SK-N-SH (cell line): Measurements from ENCODE around the gene XAB2. TPM values are rescaled to one million over a fixed set of nuclear protein-coding genes. Genes with fewer than 3 reads are reported as not detected.

Source experiments
- CTCF ChIA-PET: fragments of 300-600, 350-600 bp; formaldehyde crosslinking; extraction: SDS; loops from one replicate; lab custom pipeline; 2021; lab: Yijun Ruan, JAX
- POLR2A ChIA-PET: fragments of 350-600 bp; sonication (Branson Sonifier 250); formaldehyde crosslinking; extraction: SDS; loops from one replicate; lab custom pipeline; 2020; ENCODE audit warnings: antibody characterized with exemption, inconsistent platforms; lab: Yijun Ruan, JAX
- DNase-seq: peaks from one replicate; pipeline ENCODE4 v3.0.0; 2012
- H2AFZ ChIP-seq: fragments of 200-600 bp; sonication (generic); 2 replicates; pipeline ENCODE4 v1.8.1; 2016; ENCODE audit warnings: antibody characterized with exemption, mild to moderate bottlenecking, low read depth
- H3F3A ChIP-seq: fragments of 200-600 bp; sonication (generic); replicated peaks from 2 replicates; pipeline ENCODE3; 2016; ENCODE audit warnings: antibody characterized with exemption, mild to moderate bottlenecking; ENCODE audit not compliant: insufficient read depth
- H3K27ac ChIP-seq, 2 experiments: fragments of 200-500 bp in 1 of 2; fragments of 200-600 bp in 1 of 2; sonication (Bioruptor generic) in 1 of 2; sonication (generic), shearing (Covaris generic) in 1 of 2; 2 replicates each; pipeline versions ENCODE4 v1.5.1 to v1.6.1; 2014 to 2016; ENCODE audit warnings: low read depth in 2 of 2, inconsistent platforms in 1 of 2, low read length in 1 of 2, mild to moderate bottlenecking in 1 of 2, mixed read lengths in 1 of 2
- H3K27me3 ChIP-seq: fragments of 200-600 bp; sonication (generic), shearing (Covaris generic); 2 replicates; pipeline ENCODE4 v1.6.1; 2016; ENCODE audit warnings: mixed run types; ENCODE audit not compliant: insufficient read depth
- H3K36me3 ChIP-seq, 2 experiments: fragments of 200-500 bp in 1 of 2; fragments of 200-600 bp in 1 of 2; sonication (Bioruptor generic) in 1 of 2; sonication (generic) in 1 of 2; replicated peaks in 1 of 2; 2 replicates each; pipeline versions ENCODE3 to v1.5.1; 2014 to 2016; ENCODE audit warnings: low read length in 1 of 2, mild to moderate bottlenecking in 1 of 2; ENCODE audit not compliant: insufficient read depth in 2 of 2, control insufficient read depth in 1 of 2
- H3K4me1 ChIP-seq, 2 experiments: fragments of 200-500 bp in 1 of 2; fragments of 200-600 bp in 1 of 2; sonication (Bioruptor generic) in 1 of 2; sonication (generic), shearing (Covaris generic) in 1 of 2; 2 replicates each; pipeline versions ENCODE4 v1.5.1 to v1.6.1; 2014 to 2016; ENCODE audit warnings: low read depth in 1 of 2, low read length in 1 of 2, mixed run types in 1 of 2; ENCODE audit not compliant: insufficient read depth in 2 of 2, control insufficient read depth in 1 of 2
- H3K4me2 ChIP-seq: fragments of 200-600 bp; sonication (generic), shearing (Covaris generic); 2 replicates; pipeline ENCODE4 v1.6.1; 2017; ENCODE audit warnings: mixed run types
- H3K4me3 ChIP-seq, 2 experiments: fragments of 200-500 bp in 1 of 2; fragments of 200-600 bp in 1 of 2; sonication (Bioruptor generic) in 1 of 2; sonication (generic), shearing (Covaris generic) in 1 of 2; 2 replicates each; pipeline versions ENCODE4 v1.5.1 to v1.8.1; 2014 to 2016; ENCODE audit warnings: low read depth in 2 of 2, inconsistent platforms in 1 of 2, low read length in 1 of 2, mild to moderate bottlenecking in 1 of 2, mixed read lengths in 1 of 2, moderate library complexity in 1 of 2
- H3K79me2 ChIP-seq: fragments of 200-600 bp; sonication (generic); 2 replicates; pipeline ENCODE4 v1.8.1; 2017; ENCODE audit warnings: mild to moderate bottlenecking; ENCODE audit not compliant: insufficient read depth
- H3K9ac ChIP-seq: fragments of 200-600 bp; sonication (generic); 2 replicates; pipeline ENCODE4 v1.6.1; 2017; ENCODE audit warnings: mixed run types
- H3K9me2 ChIP-seq: fragments of 200-600 bp; sonication (generic); 2 replicates; pipeline ENCODE4 v1.6.1; 2017; ENCODE audit warnings: mixed run types
- H3K9me3 ChIP-seq: fragments of 200-600 bp; sonication (generic); 2 replicates; pipeline ENCODE4 v1.6.1; 2017; ENCODE audit warnings: mixed run types, mild to moderate bottlenecking, moderate library complexity
- H4K20me1 ChIP-seq: fragments of 200-600 bp; sonication (generic); 2 replicates; pipeline ENCODE4 v1.6.1; 2017; ENCODE audit warnings: mild to moderate bottlenecking, mixed run types; ENCODE audit not compliant: insufficient read depth
- CHD2 ChIP-seq: fragments of 150-350 bp; IDR thresholded peaks from 2 replicates; pipeline ENCODE4 v1.6.1; 2018; ENCODE audit warnings: low read length; ENCODE audit not compliant: partially characterized antibody
- ELF1 ChIP-seq: IDR thresholded peaks from 2 replicates; pipeline ENCODE4 v1.4.0; 2012
- EZH2phosphoT487 ChIP-seq: fragments of 200-600 bp; sonication (generic); IDR thresholded peaks from 2 replicates; pipeline ENCODE4 v1.6.1; 2017; ENCODE audit warnings: low read depth, mixed run types, mild to moderate bottlenecking, antibody characterized with exemption, moderate library complexity, borderline replicate concordance
- FOSL2 ChIP-seq: IDR thresholded peaks from 2 replicates; pipeline ENCODE4 v1.4.0; 2012; ENCODE audit warnings: low read depth, mild to moderate bottlenecking, moderate library complexity, borderline replicate concordance
- FOXJ3 ChIP-seq: sonication (generic); formaldehyde crosslinking; IDR thresholded peaks from 2 replicates; pipeline ENCODE4 v1.5.1; 2020; ENCODE audit warnings: mild to moderate bottlenecking, missing genetic modification reagents
- GABPA ChIP-seq: IDR thresholded peaks from 2 replicates; pipeline ENCODE4 v1.4.0; 2012; ENCODE audit warnings: low read depth, mild to moderate bottlenecking
- GATA2 ChIP-seq: sonication (generic); formaldehyde crosslinking; IDR thresholded peaks from 2 replicates; pipeline ENCODE4 v1.5.0; 2020; ENCODE audit warnings: mild to moderate bottlenecking, missing genetic modification reagents
- IRF3 ChIP-seq: fragments of 150-350 bp; IDR thresholded peaks from 2 replicates; pipeline ENCODE4 v1.6.1; 2016; ENCODE audit warnings: mild to moderate bottlenecking, low read depth, low read length
- JUND ChIP-seq: IDR thresholded peaks from 2 replicates; pipeline ENCODE4 v1.4.0; 2012
- MAX ChIP-seq: IDR thresholded peaks from 2 replicates; pipeline ENCODE4 v1.4.0; 2012; ENCODE audit warnings: low read depth
- MEF2A ChIP-seq: IDR thresholded peaks from 2 replicates; pipeline ENCODE4 v1.4.0; 2012; ENCODE audit warnings: low read depth, borderline replicate concordance
- MXI1 ChIP-seq: IDR thresholded peaks from 2 replicates; pipeline ENCODE4 v1.6.1; 2012; ENCODE audit warnings: mild to moderate bottlenecking, low read depth, low read length, improper control_type of control experiment
- NFIC ChIP-seq: IDR thresholded peaks from 2 replicates; pipeline ENCODE4 v1.4.0; 2012; ENCODE audit warnings: borderline replicate concordance
- PBX3 ChIP-seq: IDR thresholded peaks from 2 replicates; pipeline ENCODE4; 2012
- POLR2AphosphoS5 ChIP-seq: IDR thresholded peaks from 2 replicates; pipeline ENCODE4 v1.6.1; 2012; ENCODE audit warnings: low read depth, low read length
- RFX5 ChIP-seq: IDR thresholded peaks from 2 replicates; pipeline ENCODE4 v1.6.1; 2012; ENCODE audit warnings: mild to moderate bottlenecking, improper control_type of control experiment, low read length
- RXRA ChIP-seq: IDR thresholded peaks from 2 replicates; pipeline ENCODE4 v1.4.0; 2012; ENCODE audit warnings: low read depth, mild to moderate bottlenecking, borderline replicate concordance
- SMC3 ChIP-seq: IDR thresholded peaks from 2 replicates; pipeline ENCODE4 v1.6.1; 2012; ENCODE audit warnings: low read depth, low read length, improper control_type of control experiment
- TCF12 ChIP-seq: IDR thresholded peaks from 2 replicates; pipeline ENCODE4 v1.4.0; 2012
- TEAD4 ChIP-seq: IDR thresholded peaks from 2 replicates; pipeline ENCODE4 v1.4.0; 2012; ENCODE audit warnings: mild to moderate bottlenecking, borderline replicate concordance; ENCODE audit not compliant: insufficient read depth
- YY1 ChIP-seq: IDR thresholded peaks from 2 replicates; pipeline ENCODE4 v1.4.0; 2012; ENCODE audit warnings: low read depth, mild to moderate bottlenecking
- WGBS: methylation state at CpG from one replicate; pipeline ENCODE4 v1.1.6; 2017; ENCODE audit warnings: low lambda C conversion rate; 5-methylcytosine and 5-hydroxymethylcytosine counted together
- polyA plus RNA-seq, 3 experiments: library from polyadenylated mRNA; depleted of rRNA; stranded (reverse); fragments of >200 nt; gene quantifications; 2 replicates each; pipeline ENCODE4 v1.2.3, GENCODE V29; 2012
- TF ChIP-seq, protein P1 (sequence below): fragments of 200-600 bp; sonication (generic); IDR thresholded peaks from 2 replicates; pipeline ENCODE4 v1.6.1; 2017; ENCODE audit warnings: antibody characterized with exemption, mild to moderate bottlenecking, moderate library complexity
- TF ChIP-seq, protein P2 (sequence below): IDR thresholded peaks from 2 replicates; pipeline ENCODE4 v1.4.0; 2012; ENCODE audit warnings: low read depth, borderline replicate concordance
- TF ChIP-seq, protein P3 (sequence below): fragments of 150-350 bp; IDR thresholded peaks from 2 replicates; pipeline ENCODE4 v1.6.1; 2017; ENCODE audit warnings: antibody characterized with exemption, low read length, low read depth, borderline replicate concordance

The XAB2 gene
- polyA plus RNA-seq (2012; rRNA removed), result 36.5 and 43.3 TPM in 2 replicates
- polyA plus RNA-seq (2012; cell fraction: cytosol; rRNA removed), result 10.7 and 18.6 TPM in 2 replicates
- 115 and 148 TPM in 2 replicates for polyA plus RNA-seq (2012; cell fraction: nucleus; rRNA removed)

DNA sequence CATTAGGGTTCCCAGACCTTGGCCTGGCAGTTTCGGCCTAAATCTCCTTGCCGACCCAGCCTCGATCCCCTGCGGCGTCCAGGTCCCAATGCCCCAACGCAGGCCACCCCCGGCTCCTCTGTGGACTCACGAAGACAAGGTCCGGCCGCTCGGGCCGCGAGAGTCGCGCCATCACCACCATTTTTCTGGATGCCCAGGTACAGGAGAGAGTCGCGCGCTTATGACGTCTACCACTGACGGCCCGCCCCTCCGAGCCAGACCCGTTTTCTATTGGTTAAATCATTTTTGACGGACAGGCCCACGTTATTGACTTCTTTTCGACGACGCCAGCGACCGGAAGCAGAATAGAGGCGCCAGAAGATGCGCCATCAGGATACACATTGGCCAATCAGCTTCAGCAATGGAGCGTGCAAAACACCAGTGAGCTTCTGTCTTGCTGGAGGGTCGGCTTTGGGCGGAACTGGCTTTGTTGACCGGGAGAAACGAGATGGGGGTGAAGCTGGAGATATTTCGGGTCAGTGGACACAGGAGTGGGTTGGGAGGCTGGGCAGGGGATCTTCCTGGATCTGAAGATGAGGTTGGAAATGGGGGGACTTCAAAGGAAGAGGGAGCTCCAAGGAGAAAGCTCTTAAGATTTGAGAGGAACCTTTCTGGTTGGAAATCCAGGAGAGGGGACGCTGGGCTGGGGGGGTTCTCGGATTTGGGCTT is at the start of gene XAB2, which contains the start of gene PET100:
TSS of gene XAB2 (minus strand) at position 199 of the 708 bp plus-strand sequence. CDS start at position 181, 18 bp downstream.
TSS of gene PET100 (plus strand) at position 447 of the 708 bp plus-strand sequence. CDS start at position 488, 41 bp downstream.
- peak within 1 kb of the TSS; percentile 93 for H3K4me2 ChIP-seq
- 0 out of 2 replicates have a peak, but pooled peaks cover 5% of the 10 kb centered on the region for H4K20me1 ChIP-seq
- peaks cover 49% of the 10 kb centered on the region for H3K79me2 ChIP-seq
- no peaks in the 10 kb centered on the region for H3F3A ChIP-seq
- peak within 1 kb of the TSS; percentile 100 for H3K4me3 ChIP-seq
- 2% methylated on average over 40 of the region's 40 CpGs for WGBS
- no peaks in the 10 kb centered on the region for H3K9me2 ChIP-seq
- peaks cover 8 to 20% of the 10 kb centered on the region in 2 experiments; a peak in 2 of 4 replicates for H3K4me1 ChIP-seq
- peaks cover 0 to 19% of the 10 kb centered on the region in 2 experiments for H3K36me3 ChIP-seq
- TF ChIP-seq RFX5 (0 out of 2 replicates have a peak, but pooled peaks have one; percentile 58), FOSL2 (no peak), JUND (no peak), IRF3 (peak; percentile 84), NFIC (no peak), GABPA (peak; percentile 89), MXI1 (peak; percentile 81; the same call in 1 of the 2 replicates), GATA2 (CRISPR knock-in tag) (peak; percentile 45; the same call in 1 of the 2 replicates), RXRA (no peak), YY1 (peak; percentile 91), POLR2AphosphoS5 (peak; percentile 83), TEAD4 (no peak), PBX3 (peak; percentile 100), MAX (peak; percentile 68), EZH2phosphoT487 (no peak), FOXJ3 (CRISPR knock-in tag) (peak; percentile 74), TCF12 (no peak), CHD2 (peak; percentile 70), SMC3 (no peak), ELF1 (peak; percentile 94), MEF2A (no peak)
- TF ChIP-seq, protein P1, sequence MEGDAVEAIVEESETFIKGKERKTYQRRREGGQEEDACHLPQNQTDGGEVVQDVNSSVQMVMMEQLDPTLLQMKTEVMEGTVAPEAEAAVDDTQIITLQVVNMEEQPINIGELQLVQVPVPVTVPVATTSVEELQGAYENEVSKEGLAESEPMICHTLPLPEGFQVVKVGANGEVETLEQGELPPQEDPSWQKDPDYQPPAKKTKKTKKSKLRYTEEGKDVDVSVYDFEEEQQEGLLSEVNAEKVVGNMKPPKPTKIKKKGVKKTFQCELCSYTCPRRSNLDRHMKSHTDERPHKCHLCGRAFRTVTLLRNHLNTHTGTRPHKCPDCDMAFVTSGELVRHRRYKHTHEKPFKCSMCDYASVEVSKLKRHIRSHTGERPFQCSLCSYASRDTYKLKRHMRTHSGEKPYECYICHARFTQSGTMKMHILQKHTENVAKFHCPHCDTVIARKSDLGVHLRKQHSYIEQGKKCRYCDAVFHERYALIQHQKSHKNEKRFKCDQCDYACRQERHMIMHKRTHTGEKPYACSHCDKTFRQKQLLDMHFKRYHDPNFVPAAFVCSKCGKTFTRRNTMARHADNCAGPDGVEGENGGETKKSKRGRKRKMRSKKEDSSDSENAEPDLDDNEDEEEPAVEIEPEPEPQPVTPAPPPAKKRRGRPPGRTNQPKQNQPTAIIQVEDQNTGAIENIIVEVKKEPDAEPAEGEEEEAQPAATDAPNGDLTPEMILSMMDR, result no peak
- TF ChIP-seq, protein P2, sequence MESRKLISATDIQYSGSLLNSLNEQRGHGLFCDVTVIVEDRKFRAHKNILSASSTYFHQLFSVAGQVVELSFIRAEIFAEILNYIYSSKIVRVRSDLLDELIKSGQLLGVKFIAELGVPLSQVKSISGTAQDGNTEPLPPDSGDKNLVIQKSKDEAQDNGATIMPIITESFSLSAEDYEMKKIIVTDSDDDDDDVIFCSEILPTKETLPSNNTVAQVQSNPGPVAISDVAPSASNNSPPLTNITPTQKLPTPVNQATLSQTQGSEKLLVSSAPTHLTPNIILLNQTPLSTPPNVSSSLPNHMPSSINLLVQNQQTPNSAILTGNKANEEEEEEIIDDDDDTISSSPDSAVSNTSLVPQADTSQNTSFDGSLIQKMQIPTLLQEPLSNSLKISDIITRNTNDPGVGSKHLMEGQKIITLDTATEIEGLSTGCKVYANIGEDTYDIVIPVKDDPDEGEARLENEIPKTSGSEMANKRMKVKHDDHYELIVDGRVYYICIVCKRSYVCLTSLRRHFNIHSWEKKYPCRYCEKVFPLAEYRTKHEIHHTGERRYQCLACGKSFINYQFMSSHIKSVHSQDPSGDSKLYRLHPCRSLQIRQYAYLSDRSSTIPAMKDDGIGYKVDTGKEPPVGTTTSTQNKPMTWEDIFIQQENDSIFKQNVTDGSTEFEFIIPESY, result peak; percentile 57; the same call in 1 of the 2 replicates
- TF ChIP-seq, protein P3, sequence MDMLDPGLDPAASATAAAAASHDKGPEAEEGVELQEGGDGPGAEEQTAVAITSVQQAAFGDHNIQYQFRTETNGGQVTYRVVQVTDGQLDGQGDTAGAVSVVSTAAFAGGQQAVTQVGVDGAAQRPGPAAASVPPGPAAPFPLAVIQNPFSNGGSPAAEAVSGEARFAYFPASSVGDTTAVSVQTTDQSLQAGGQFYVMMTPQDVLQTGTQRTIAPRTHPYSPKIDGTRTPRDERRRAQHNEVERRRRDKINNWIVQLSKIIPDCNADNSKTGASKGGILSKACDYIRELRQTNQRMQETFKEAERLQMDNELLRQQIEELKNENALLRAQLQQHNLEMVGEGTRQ, result no peak
- H3K27me3 ChIP-seq, result no peaks in the 10 kb centered on the region; the same call in 1 of the 2 replicates
- POLR2A ChIA-PET, result interaction anchor here (0.6 to 3.1 kb wide), 9 partner anchors 10 to 795 kb away, joined by 3 to 16 read pairs (median 5); partner anchors contain the start of genes CAMSAP3 and TRAPPC5
- H3K9me3 ChIP-seq, result no peaks in the 10 kb centered on the region
- peak within 1 kb of the TSS; percentile 87 for H2AFZ ChIP-seq
- peak within 1 kb of the TSS; percentile 51 to 73; a peak in 3 of 4 replicates for H3K27ac ChIP-seq
- CTCF ChIA-PET, result interaction anchor here (0.9 to 2.4 kb wide), 7 partner anchors 10 to 275 kb away, joined by 3 to 21 read pairs (median 5); partner anchors contain the start of gene TRAPPC5
- H3K9ac ChIP-seq, result peak within 1 kb of the TSS; percentile 99
- DNase-seq, result peak; percentile 97
